GM12878 (cell line): ENCODE measurements around the gene MAST3. TPM values are rescaled to one million over a fixed set of nuclear protein-coding genes. Genes with fewer than 3 reads are reported as not detected.

Experiments
- ATAC-seq: fragments of 200-7000 bp; cut with Tn5 transposase; 3 replicates; pipeline ENCODE4 v1.9.1; 2020; ENCODE audit warnings: mild to moderate bottlenecking, moderate library complexity
- BruUV-seq: library from RNA; stranded (reverse); fragments of 400-500 nt; replicated peaks from 2 replicates; lab custom pipeline; 2021; lab: Mats Ljungman, UMichigan
- CTCF ChIA-PET: fragments of 300-600 bp; sonication (Branson Sonifier 250); formaldehyde crosslinking; extraction: SDS; loops from one replicate; lab custom pipeline; 2021; ENCODE audit warnings: inconsistent platforms; lab: Yijun Ruan, JAX
- POLR2A ChIA-PET: fragments of 350-600 bp; formaldehyde crosslinking; extraction: SDS; loops from one replicate; lab custom pipeline; 2021; ENCODE audit warnings: inconsistent platforms; lab: Charles Lee
- RAD21 ChIA-PET: fragments of 300-600 bp; sonication (Branson Sonifier 250); formaldehyde crosslinking; loops from one replicate; lab custom pipeline; 2023; ENCODE audit warnings: antibody characterized with exemption; ENCODE audit not compliant: unreplicated experiment; lab: Charles Lee
- SMC1A ChIA-PET: fragments of 300-600 bp; sonication (Branson Sonifier 250); formaldehyde crosslinking; loops from one replicate; lab custom pipeline; 2023; ENCODE audit not compliant: unreplicated experiment, uncharacterized antibody; lab: Charles Lee
- DNase-seq: peaks from one replicate; pipeline ENCODE4 v3.0.0-alpha.2; 2011; ENCODE audit warnings: low read depth, low spot score
- FAIRE-seq: peaks from 3 replicates; lab custom pipeline; 2011; peaks lifted over from hg19 to GRCh38; lab: Jason Lieb, UNC
- H2AFZ ChIP-seq: 2 replicates; pipeline ENCODE4 v1.6.0; 2011; ENCODE audit warnings: low read depth, low read length, control low read depth; ENCODE audit not compliant: control insufficient read depth
- H3K27ac ChIP-seq: 2 replicates; pipeline ENCODE4 v1.5.1; 2011; ENCODE audit warnings: control low read depth; ENCODE audit not compliant: control insufficient read depth, insufficient read depth
- H3K27me3 ChIP-seq, 2 experiments: replicated peaks in 1 of 2; 2 replicates each; pipeline versions ENCODE4 v1.6.0 to v1.6.1; 2011; ENCODE audit warnings: low read length in 1 of 2; ENCODE audit not compliant: control insufficient read depth in 2 of 2, insufficient read depth in 2 of 2
- H3K36me3 ChIP-seq, 2 experiments: 2 replicates each; pipeline ENCODE4 v1.5.1; 2011; ENCODE audit warnings: low read length in 1 of 2; ENCODE audit not compliant: control insufficient read depth in 2 of 2, insufficient read depth in 2 of 2
- H3K4me1 ChIP-seq: 2 replicates; pipeline ENCODE4 v1.6.1; 2011; ENCODE audit warnings: mild to moderate bottlenecking, low read length, moderate library complexity, mixed read lengths; ENCODE audit not compliant: control insufficient read depth, insufficient read depth
- H3K4me2 ChIP-seq: 2 replicates; pipeline ENCODE4 v1.6.0; 2011; ENCODE audit warnings: control low read depth; ENCODE audit not compliant: control insufficient read depth, insufficient read depth
- H3K4me3 ChIP-seq: fragments of 200-600 bp; sonication (generic); 2 replicates; pipeline ENCODE4 v1.5.1; 2016
- H3K79me2 ChIP-seq: 2 replicates; pipeline ENCODE4 v1.6.0; 2011; ENCODE audit warnings: low read length; ENCODE audit not compliant: control insufficient read depth, insufficient read depth
- H3K9ac ChIP-seq: 2 replicates; pipeline ENCODE4 v1.8.0; 2011; ENCODE audit warnings: low read length, control low read depth, mixed read lengths; ENCODE audit not compliant: control insufficient read depth, insufficient read depth
- H3K9me3 ChIP-seq: replicated peaks from 3 replicates; pipeline ENCODE4 v1.5.1; 2011; ENCODE audit warnings: mild to moderate bottlenecking, low read length; ENCODE audit not compliant: control insufficient read depth, insufficient read depth
- H4K20me1 ChIP-seq: 2 replicates; pipeline ENCODE4 v1.6.0; 2011; ENCODE audit not compliant: control insufficient read depth, insufficient read depth
- BMI1 ChIP-seq: fragments of 450-650 bp; IDR thresholded peaks from 2 replicates; pipeline ENCODE4 v1.6.1; 2016; ENCODE audit warnings: mild to moderate bottlenecking, moderate library complexity, borderline replicate concordance
- E2F4 ChIP-seq: IDR thresholded peaks from 2 replicates; pipeline ENCODE4 v1.6.1; 2012; ENCODE audit warnings: low read depth, low read length, improper control_type of control experiment
- HDGF ChIP-seq: fragments of 450-650 bp; IDR thresholded peaks from 2 replicates; pipeline ENCODE4 v1.6.1; 2016; ENCODE audit warnings: antibody characterized with exemption
- WGBS: methylation state at CpG from one replicate; pipeline ENCODE4 v1.1.6; 2016; ENCODE audit warnings: low lambda C conversion rate; ENCODE audit not compliant: insufficient replicate concordance, insufficient coverage; ENCODE audit errors: missing lambda C conversion rate; 5-methylcytosine and 5-hydroxymethylcytosine counted together
- in situ Hi-C: fragments of 300-500 bp; cut with MboI; formaldehyde crosslinking; loops from 9 replicates; pipeline ENCODE4 v1.14.3; 2018; ENCODE audit warnings: mixed read lengths
- intact Hi-C: fragments of 100-400 bp; cut with micrococcal nuclease; formaldehyde crosslinking; loops from one replicate; pipeline ENCODE4 v1.14.2; 2022; ENCODE audit not compliant: unreplicated experiment
- polyA plus RNA-seq, 11 experiments: library from polyadenylated mRNA; depleted of rRNA in 4 of 11; unstranded in 6 of 11; stranded (reverse) in 5 of 11; fragments of >200 nt; fragmentation: Nextera tagmentation in 4 of 11; fragmentation: Illumina TruSeq in 1 of 11; extraction: Ambion mirVana in 4 of 11; extraction: Trizol in 1 of 11; gene quantifications; 1 replicate in 1 of 11; 2 replicates in 10 of 11; pipeline versions ENCODE4 v1.2.1 to v1.2.3, GENCODE V29; 2011 to 2016; ENCODE audit warnings: inconsistent platforms in 2 of 11, missing spikeins in 2 of 11, low read depth in 1 of 11
- total RNA-seq, 4 experiments: library from RNA; depleted of rRNA in 3 of 4; stranded (reverse); fragments of >200 nt in 3 of 4; fragmentation: Illumina TruSeq in 1 of 4; extraction: Trizol in 1 of 4; gene quantifications; 2 replicates each; pipeline versions ENCODE4 v1.2.1 to v1.2.3, GENCODE V29; 2013 to 2021

Gene MAST3
- total and polyA plus RNA-seq, 10 of the 15 experiments (the other 5 are each of a cell fraction or from before 2014, with no cell fraction given) = 3.0 to 22.2 (median 7.5) TPM

DNA sequence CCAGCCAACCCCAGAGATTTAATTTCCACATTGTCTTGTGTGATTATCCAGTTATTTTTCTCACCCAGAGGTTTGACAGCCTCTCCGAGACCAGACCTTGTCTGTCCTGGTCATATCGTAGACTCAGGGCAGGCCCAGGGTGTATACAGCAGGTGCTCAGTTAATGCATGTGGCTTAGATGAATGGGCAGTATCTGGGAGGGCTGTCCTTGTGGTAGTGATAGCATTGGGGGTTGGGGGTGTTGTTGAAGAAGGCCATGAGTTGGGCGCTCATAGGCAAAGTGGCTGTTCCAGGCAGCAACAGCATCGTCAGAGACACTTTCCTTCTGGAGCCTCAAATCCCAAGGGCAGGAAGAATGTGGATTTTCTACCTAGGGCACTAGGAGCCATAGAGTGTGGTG, 16.9 kb downstream of the MAST3 start (continued):
- TF ChIP-seq E2F4 = no peak

- Histone ChIP-seq H3K79me2 (peaks cover 21% of the 10 kb centered on the region), H3K4me2 (peak overlapping the region; percentile 72), H3K9ac (no peak overlapping the region), H3K9me3 (no peaks in the 10 kb centered on the region), H3K27ac (no peak overlapping the region), H3K27me3 (no peaks in the 10 kb centered on the region), H2AFZ (no peak overlapping the region), H4K20me1 (no peaks in the 10 kb centered on the region; the same call in 1 of the 2 replicates), H3K4me1 (peaks cover 28% of the 10 kb centered on the region), H3K36me3 (peaks cover 8 to 24% of the 10 kb centered on the region in 2 experiments), H3K4me3 (0 out of 2 replicates have a peak overlapping the region, but pooled peaks have one; percentile 23)
- BruUV-seq = no TSS peak
- RAD21 ChIA-PET = interaction anchor here (0.6 to 1.9 kb wide), 5 partner anchors 31 to 86 kb away, joined by 3 to 7 read pairs (median 4); partner anchors contain the start of genes IL12RB1 and PIK3R2
- SMC1A ChIA-PET = interaction anchor here (0.7 to 1.4 kb wide), 5 partner anchors 9 to 117 kb away, joined by 3 to 4 read pairs (median 3); partner anchors contain the start of genes MAST3 and MPV17L2
- POLR2A ChIA-PET = interaction anchor here (0.7 to 2.8 kb wide), 4 partner anchors 8 to 30 kb away, joined by 3 to 7 read pairs (median 4); partner anchors contain the start of genes IL12RB1 and MAST3
- intact Hi-C loops = no loop called here
- TF ChIP-seq BMI1 = no peak
- 0 out of 2 replicates have a peak, but pooled peaks have one; percentile 22 for TF ChIP-seq HDGF
- no peak for DNase-seq
- 54% methylated on average over 11 of the region's 11 CpGs for WGBS
- ATAC-seq = no peak
- in situ Hi-C loops = no loop called here
- no peak for FAIRE-seq
- CTCF ChIA-PET = interaction anchor here (0.6 to 1.8 kb wide), 5 partner anchors 7 to 105 kb away, joined by 3 to 7 read pairs (median 4); no protein-coding TSS in a partner anchor
These were observed 19.8 kb downstream of the MAST3 start for GRCh38 chr19:18117364-18117691.
